Activated naive CD8-positive, alpha-beta T cell treated with anti-CD3 and anti-CD28 coated beads for 36 hours (primary cell): Measurements from ENCODE around the gene C14orf180. TPM values are rescaled to one million over a fixed set of nuclear protein-coding genes. Genes with fewer than 3 reads are reported as not detected.

Experiments
- DNase-seq: peaks from one replicate; pipeline ENCODE4 v3.0.0; 2021
- H3K27ac Mint-ChIP-seq: one replicate; pipeline ENCODE4 v1.8.0; 2022; ENCODE audit warnings: mild to moderate bottlenecking, moderate library complexity, mixed read lengths
- H3K27me3 Mint-ChIP-seq: one replicate; pipeline ENCODE4 v1.8.0; 2022; ENCODE audit warnings: mild to moderate bottlenecking, mixed read lengths
- H3K36me3 Mint-ChIP-seq: one replicate; pipeline ENCODE4 v1.8.0; 2021; ENCODE audit warnings: mild to moderate bottlenecking, mixed read lengths
- H3K4me1 Mint-ChIP-seq: one replicate; pipeline ENCODE4 v1.8.0; 2021; ENCODE audit warnings: mixed read lengths
- H3K4me3 Mint-ChIP-seq: one replicate; pipeline ENCODE4 v1.8.0; 2022; ENCODE audit warnings: mild to moderate bottlenecking, moderate library complexity, mixed read lengths
- H3K9me3 Mint-ChIP-seq: one replicate; pipeline ENCODE4 v1.8.0; 2022; ENCODE audit warnings: mixed read lengths
- total RNA-seq, 2 experiments: library from RNA; stranded (reverse); gene quantifications; one replicate each; pipeline ENCODE4 v1.2.3, GENCODE V29; 2021

C14orf180 gene
- total RNA-seq, result not detected

DNA sequence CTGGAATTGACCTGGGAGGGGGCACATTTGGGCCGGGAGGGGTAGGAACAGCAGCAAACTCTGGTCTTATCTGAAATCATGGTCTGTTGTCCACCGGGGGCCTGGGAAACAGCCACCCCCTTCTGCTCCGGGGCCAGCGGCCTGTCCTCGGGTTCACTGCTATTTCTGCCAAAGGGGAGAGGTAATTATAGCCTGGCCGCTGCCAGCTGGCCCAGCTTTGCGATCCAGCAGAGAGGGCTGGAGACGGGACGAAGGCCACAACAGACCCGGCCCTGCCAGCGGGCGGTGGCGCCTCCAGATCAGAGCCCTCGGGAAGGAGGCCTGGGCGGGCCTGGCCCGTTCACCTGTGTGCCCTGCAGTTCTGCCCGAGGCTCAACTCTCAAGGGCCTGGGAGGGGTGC is at the start of gene C14orf180:
TSS of gene C14orf180 (plus strand) at position 258 of the 400 bp plus-strand sequence. CDS start 6,667 bp downstream, outside the sequence.
- Mint-ChIP-seq H3K9me3 (no peaks in the 10 kb centered on the region), H3K36me3 (no peaks in the 10 kb centered on the region), H3K4me3 (no peak within 1 kb of the TSS), H3K4me1 (no peaks in the 10 kb centered on the region), H3K27ac (no peak within 1 kb of the TSS), H3K27me3 (no peaks in the 10 kb centered on the region)
- no peak for DNase-seq

DNA sequence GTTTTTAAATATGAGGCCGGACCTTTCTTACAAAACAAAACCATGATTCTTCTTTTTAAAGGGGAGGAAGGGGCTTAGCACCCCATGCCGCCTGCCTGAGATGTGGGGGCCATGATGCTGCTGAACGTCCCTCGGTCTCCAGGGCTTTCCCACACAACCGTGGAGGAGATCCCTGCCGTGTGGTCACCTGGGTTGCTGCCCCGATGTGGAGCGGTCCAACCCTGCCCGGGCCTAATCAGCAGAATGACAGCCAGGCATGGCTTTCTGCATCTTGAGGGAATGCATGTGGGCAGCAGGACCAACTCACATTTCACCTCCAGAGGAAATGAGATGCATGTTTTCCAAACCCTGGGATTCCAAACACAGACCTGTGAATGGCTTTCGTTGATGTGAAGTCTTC is 48.9 kb upstream of the C14orf180 start:
- no peak overlapping the region for H3K27ac Mint-ChIP-seq
- no peak for DNase-seq
- H3K4me1 Mint-ChIP-seq, result no peaks in the 10 kb centered on the region
- peaks cover 20% of the 10 kb centered on the region for H3K9me3 Mint-ChIP-seq
- H3K4me3 Mint-ChIP-seq, result no peak overlapping the region
- peaks cover 6% of the 10 kb centered on the region for H3K27me3 Mint-ChIP-seq
- no peaks in the 10 kb centered on the region for H3K36me3 Mint-ChIP-seq

DNA sequence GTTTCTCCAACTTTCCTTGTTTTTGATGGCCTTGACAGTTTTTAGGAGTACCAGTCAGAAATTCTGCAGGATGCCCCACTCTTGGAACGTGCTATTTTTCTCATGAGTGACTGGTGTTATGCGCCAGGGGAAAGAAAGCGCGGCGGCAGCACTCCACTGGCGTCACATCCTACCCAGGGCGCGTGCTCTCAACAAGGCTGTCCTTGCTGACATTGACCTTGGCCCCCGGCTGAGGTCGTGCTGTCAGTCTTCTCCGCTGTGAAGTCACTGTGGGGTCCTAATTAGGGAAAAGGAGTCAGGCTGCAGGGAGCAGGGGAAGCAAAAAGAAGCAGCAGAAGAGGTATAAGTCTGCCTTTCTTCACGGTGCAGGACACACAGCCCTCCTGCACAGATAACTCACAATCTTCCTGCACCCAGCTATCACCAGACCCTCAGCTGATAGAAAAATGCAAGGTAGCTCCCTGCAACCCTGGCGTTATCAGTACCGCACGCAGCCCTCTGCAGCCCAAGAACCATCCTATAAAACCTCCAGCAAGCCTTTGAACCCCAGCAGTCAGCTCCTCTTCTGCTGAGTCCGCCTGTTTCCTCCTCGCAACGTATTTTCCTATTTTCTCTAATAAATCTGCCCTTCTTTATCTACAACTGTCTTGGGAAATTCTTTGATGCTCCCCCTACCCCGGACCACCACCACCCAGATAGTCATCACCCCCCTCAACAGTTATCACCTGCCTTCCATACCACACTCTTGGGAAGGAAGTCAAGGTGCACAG is 48.0 kb upstream of the C14orf180 start:
- H3K36me3 Mint-ChIP-seq, result no peaks in the 10 kb centered on the region
- H3K4me1 Mint-ChIP-seq, result no peaks in the 10 kb centered on the region
- no peak for DNase-seq
- H3K27me3 Mint-ChIP-seq, result peaks cover 6% of the 10 kb centered on the region
- no peak overlapping the region for H3K27ac Mint-ChIP-seq
- H3K4me3 Mint-ChIP-seq, result no peak overlapping the region
- H3K9me3 Mint-ChIP-seq, result peaks cover 20% of the 10 kb centered on the region

DNA sequence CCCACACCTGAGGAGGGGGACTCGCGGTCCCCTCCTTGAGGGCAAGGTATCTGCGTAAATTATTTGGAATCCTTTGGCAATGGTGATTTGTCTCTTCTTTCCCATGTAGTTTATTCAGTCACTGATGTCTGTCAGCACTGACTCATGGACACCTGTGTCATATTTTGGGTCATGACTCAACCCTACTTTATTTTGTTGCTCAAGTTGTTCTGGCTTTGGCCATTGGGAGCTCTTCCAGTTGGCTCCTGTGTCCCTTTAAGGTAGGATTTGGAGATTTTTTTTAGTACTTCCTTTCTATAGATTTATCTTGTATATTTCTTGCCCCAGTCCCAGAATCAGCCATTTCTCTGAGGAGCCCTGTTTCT is 47.4 kb upstream of the C14orf180 start:
- no peak for DNase-seq
- H3K9me3 Mint-ChIP-seq, result peaks cover 14% of the 10 kb centered on the region
- H3K27ac Mint-ChIP-seq, result no peak overlapping the region
- no peaks in the 10 kb centered on the region for H3K36me3 Mint-ChIP-seq
- no peak overlapping the region for H3K4me3 Mint-ChIP-seq
- no peaks in the 10 kb centered on the region for H3K4me1 Mint-ChIP-seq
- peaks cover 6% of the 10 kb centered on the region for H3K27me3 Mint-ChIP-seq

DNA sequence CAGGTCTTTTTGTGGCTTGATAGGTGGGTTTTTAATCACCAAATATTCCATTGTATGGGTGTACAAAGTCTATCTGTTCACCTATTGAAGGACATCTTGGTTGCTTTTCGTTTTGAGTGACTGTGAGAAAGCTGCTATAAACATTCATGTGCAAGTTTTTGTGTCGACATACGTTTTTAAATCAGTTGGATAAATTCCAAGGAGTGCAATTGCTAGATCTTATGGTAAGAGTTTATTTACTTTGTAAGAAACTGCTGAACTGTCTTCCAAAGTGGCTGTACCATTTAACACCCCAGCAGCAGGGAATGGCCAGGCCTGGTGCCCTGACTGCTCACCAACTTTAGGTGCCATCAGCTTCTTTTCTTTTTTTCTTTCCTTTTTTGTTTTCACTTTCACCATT is 45.5 kb upstream of the C14orf180 start:
- no peak for DNase-seq
- peaks cover 2% of the 10 kb centered on the region for H3K9me3 Mint-ChIP-seq
- H3K36me3 Mint-ChIP-seq, result no peaks in the 10 kb centered on the region
- H3K4me1 Mint-ChIP-seq, result peaks cover 2% of the 10 kb centered on the region
- no peak overlapping the region for H3K27ac Mint-ChIP-seq
- no peak overlapping the region for H3K4me3 Mint-ChIP-seq
- peaks cover 6% of the 10 kb centered on the region for H3K27me3 Mint-ChIP-seq

DNA sequence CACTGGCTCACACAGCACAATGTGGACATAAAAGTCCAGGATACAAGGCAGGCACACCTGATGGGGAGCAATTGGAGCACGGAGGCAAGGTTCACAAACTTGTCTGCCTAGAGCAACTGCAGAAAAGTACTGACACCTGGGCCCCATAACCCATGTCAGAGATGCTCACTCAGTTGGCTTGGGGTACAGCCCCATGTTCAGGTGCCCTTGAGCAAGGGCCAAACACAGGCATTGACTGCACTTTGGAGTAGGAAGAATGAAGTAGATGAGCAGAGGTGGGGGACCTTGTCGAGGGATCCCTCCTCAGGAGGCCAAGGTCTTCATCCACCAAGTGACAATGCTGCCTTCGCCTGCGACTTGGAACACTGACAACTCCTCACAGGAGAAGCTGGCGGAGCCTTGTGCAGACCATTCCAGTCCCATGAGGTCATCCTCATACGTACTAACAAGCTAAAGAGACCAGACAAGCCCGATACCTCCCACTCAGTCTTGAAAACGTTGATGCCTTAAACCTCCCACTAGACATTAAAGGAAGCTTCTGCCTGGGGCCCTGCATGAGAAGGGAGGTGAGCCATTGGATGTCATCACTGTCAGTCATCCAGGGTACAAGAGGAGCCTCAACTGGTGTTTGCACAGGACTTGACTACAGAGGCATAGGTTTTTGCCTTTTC is 42.5 kb upstream of the C14orf180 start:
- no peak for DNase-seq

DNA sequence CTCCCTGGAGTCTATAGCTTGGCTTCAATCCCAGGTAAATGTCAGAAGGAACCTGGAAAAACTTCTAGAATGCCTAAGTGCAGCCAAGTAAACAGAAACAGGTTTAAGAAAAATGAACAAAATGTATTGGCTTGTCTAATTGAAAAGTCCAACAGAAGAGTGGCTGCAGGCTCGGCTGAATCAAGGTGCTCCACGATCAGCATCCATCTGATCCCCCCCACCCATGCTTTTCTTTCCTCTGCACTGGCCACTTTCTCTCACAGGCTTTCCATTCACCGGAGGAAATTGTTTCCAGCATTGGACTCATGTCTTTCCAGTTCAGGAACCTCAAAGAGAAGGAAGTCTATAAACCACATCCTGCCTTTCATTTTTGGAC is 42.0 kb upstream of the C14orf180 start:
- Mint-ChIP-seq H3K4me3 (no peak overlapping the region), H3K36me3 (no peaks in the 10 kb centered on the region), H3K9me3 (peaks cover 2% of the 10 kb centered on the region), H3K27me3 (peaks cover 18% of the 10 kb centered on the region), H3K4me1 (peaks cover 2% of the 10 kb centered on the region), H3K27ac (no peak overlapping the region)
- DNase-seq, result no peak

More for the DNA sequence above, 42.5 kb upstream of the C14orf180 start:
- Mint-ChIP-seq H3K27me3 (peaks cover 13% of the 10 kb centered on the region), H3K9me3 (peaks cover 2% of the 10 kb centered on the region), H3K36me3 (no peaks in the 10 kb centered on the region), H3K4me3 (no peak overlapping the region), H3K4me1 (peaks cover 2% of the 10 kb centered on the region), H3K27ac (no peak overlapping the region)

DNA sequence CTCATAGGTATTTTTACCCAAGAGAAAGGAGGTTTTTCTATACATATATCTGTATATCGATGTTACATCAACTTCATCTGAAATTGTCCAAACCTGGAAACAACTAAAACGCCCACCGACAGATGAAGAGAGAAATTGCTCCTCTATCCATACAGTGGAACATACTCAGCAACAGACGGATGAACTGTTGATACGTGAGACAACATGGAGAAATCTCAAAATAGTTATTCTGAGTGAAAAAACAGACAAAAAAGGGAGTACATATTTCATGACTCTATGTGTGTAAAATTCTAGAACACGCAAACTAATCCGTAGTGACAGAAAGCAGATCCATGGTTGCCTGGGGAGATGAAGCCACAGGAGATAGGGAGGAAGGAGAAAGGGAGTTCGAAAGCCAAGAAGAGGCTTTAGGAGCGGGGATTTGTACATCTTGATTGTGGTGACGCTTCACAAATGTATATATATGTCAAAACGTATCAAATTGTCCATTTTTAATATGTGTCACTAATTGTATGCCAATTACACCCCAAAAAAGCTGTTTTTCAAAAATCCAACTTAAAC is 37.6 kb upstream of the C14orf180 start:
- Mint-ChIP-seq H3K9me3 (no peaks in the 10 kb centered on the region), H3K27me3 (peaks cover 19% of the 10 kb centered on the region), H3K27ac (no peak overlapping the region), H3K4me1 (peaks cover 2% of the 10 kb centered on the region), H3K36me3 (no peaks in the 10 kb centered on the region), H3K4me3 (no peak overlapping the region)
- DNase-seq, result no peak

DNA sequence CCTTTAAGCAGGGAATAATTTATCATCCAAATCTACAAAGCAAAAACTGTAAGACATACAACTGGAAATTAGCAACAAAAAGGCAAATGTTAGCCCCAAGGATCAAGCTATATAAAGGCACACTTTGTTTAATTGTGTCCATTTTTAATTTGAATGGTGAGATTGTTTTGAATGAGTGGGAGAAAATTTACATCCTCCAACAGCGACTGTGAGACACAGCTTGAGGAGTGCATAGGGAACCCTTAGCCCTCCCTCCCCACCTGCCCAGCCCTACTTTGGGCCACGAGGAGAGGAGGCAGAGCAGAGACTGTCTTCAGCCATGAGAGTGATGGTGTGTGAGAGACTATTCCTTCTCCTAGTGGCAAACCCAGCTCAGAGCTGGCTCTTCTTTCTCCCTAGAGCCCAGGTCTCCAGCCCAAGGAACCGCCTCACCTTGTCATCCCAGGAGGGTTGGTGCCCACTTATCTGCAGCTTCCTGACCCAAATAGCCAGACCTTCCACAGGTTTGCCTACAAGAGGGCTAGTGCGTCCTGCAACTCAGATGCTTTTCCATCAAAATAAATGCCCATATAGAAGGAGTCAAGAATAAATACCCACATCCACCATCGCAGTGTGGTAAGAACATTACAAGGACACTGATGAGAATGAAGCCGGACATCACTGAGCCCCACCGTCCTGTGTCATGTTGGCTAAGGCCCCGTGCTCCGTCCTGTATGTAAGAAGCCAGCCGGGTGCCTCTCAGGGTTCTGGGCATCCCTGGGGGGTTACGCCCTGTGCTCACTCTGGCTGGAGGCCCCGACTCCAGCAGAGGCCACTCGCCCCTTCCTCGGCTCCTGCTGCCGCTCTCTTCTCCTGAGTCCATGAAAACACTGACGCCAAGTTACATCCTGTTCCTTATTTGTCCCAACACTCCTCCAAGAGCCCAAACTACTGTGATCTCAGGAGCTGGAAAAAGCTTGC is 36.4 kb upstream of the C14orf180 start:
- Mint-ChIP-seq H3K36me3 (no peaks in the 10 kb centered on the region), H3K27ac (no peak overlapping the region), H3K4me3 (no peak overlapping the region), H3K27me3 (peaks cover 22% of the 10 kb centered on the region), H3K9me3 (no peaks in the 10 kb centered on the region), H3K4me1 (no peaks in the 10 kb centered on the region)
- DNase-seq, result no peak

DNA sequence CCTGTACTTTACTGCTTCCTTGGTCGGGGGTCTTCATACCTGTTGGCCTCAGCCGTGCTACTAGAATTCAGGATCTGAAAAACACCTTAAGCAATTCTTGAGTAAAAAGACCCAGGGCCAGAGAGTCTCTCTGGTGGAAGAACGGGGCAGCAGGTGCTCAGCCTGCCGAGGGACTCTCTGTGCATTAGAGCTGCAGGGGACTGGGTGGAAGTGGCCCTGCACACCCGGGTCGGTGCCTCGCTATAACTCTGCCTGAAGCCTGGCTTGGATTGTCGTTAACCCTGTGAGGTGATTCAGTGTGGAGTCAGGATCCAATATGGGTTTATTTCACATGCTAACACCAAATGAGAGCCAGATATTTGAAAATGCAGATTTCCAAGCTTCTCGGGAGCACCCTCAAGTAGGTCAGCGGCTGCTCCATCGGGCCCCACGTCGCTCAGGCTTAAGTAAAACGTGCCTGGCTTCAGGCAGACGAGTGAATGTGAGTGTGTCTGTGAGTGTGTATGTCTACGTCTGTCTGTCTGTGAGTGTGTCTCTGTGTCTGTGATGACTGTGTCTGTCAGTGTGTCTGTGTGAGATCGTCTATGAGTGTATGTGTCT is 35.1 kb upstream of the C14orf180 start:
- Mint-ChIP-seq H3K4me1 (no peaks in the 10 kb centered on the region), H3K27me3 (peaks cover 25% of the 10 kb centered on the region), H3K36me3 (no peaks in the 10 kb centered on the region), H3K4me3 (no peak overlapping the region), H3K27ac (no peak overlapping the region), H3K9me3 (no peaks in the 10 kb centered on the region)
- DNase-seq, result no peak

DNA sequence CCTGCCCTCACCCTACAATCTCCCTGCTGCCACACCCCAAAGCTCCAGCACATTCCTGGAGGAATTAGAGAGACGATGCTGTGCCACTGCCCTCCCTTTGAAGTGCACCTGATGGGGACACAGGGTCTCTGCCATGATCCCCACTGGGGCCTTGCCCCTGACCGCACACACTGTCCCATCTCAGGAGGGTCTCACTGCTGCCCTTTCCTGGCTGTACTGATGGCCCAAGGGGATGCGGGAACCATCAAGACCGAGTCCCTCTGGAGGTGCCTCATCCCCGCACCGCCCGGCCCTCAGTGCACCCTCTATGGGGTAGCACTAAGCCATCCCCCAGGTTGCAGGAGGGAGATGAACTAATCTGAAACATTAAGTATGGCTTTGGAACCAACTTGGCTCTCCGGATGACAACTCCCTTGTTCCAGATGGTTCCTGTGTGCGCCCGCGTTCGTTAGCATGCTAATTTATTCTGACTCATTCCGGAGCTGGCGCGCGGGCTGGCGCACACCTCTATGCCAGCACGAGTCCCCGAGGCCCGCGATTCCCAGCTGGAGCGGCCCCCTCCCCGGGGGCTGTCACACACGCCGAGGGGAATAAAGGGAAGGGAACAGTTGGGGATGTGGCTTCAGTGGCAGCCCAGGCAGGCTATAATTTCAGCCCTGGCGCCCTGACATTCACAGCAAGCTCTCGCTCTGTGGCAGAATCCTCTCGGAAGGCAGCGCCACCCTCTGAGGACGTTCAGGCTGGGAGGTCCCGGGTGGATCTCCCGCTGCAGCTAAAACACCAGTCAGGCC is 34.2 kb upstream of the C14orf180 start:
- Mint-ChIP-seq H3K27ac (no peak overlapping the region), H3K27me3 (peaks cover 26% of the 10 kb centered on the region), H3K36me3 (no peaks in the 10 kb centered on the region), H3K9me3 (no peaks in the 10 kb centered on the region), H3K4me1 (no peaks in the 10 kb centered on the region), H3K4me3 (no peak overlapping the region)
- DNase-seq, result no peak

DNA sequence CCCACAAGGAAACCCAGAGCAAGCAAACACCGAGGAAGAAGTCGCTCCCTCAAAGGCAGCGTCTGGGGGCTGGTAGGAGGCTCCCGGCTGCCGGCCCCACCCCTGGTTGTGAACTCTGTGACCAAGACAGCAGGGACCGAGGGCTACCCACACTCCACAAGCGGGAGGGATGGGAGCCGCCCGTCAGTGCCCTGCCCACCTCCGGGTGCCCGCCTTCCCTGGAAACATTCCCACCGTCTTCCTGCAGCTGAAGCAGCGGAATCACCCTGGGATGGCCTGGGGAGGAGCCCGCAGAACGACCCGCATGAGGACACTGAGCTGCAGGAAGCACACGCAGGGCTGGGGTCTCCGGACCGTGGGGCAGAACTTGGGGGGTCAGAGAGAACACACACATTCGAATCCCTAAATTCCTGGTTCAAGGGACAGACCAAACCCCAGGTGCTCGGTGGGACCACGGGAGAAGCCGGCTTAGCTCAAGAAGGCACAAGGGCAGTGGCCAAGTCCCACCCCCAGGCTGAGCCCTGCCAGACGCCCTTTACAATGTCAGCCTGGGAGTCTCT is 33.5 kb upstream of the C14orf180 start:
- no peaks in the 10 kb centered on the region for H3K36me3 Mint-ChIP-seq
- no peaks in the 10 kb centered on the region for H3K9me3 Mint-ChIP-seq
- no peaks in the 10 kb centered on the region for H3K4me1 Mint-ChIP-seq
- no peak for DNase-seq
- H3K4me3 Mint-ChIP-seq, result no peak overlapping the region
- H3K27ac Mint-ChIP-seq, result no peak overlapping the region
- H3K27me3 Mint-ChIP-seq, result peaks cover 26% of the 10 kb centered on the region

DNA sequence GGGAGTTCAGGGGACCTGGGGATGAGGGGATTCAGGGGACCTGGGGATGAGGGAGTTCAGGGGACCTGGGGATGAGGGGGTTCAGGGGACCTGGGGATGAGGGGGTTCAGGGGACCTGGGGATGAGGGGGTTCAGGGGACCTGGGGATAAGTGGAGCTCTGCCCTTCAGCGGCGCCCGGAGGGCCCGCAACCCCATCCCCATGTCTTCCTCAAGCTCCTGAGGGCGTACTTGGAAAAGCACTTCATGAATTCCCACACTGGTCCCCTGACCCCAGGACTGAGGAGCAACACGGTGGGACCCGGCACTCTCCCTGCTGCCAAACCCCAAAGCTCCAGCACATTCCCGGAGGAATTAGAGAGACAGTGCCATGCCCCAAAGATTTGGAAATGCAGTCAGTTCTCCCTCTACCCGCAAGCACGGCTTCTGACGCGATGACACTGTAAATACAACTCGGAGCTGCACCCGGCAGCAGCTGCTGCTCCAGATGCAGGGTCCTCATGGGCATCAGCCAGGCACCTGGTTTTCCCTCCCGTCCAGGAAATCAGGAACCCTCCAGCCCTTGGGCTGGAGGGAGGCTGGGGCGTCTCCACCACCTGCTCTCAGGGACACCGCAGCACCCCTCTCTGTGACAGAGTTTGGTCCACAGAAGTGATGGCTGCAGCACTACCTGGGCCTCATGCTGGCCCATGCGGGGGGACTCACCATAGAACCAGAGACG is 32.8 kb upstream of the C14orf180 start:
- no peaks in the 10 kb centered on the region for H3K36me3 Mint-ChIP-seq
- no peak overlapping the region for H3K4me3 Mint-ChIP-seq
- H3K9me3 Mint-ChIP-seq, result no peaks in the 10 kb centered on the region
- H3K4me1 Mint-ChIP-seq, result no peaks in the 10 kb centered on the region
- H3K27me3 Mint-ChIP-seq, result peaks cover 26% of the 10 kb centered on the region
- no peak overlapping the region for H3K27ac Mint-ChIP-seq
- DNase-seq, result no peak
